Skin epidermis (tissue), 12 donors: ENCODE measurements around the gene CLUH.
"Not testable (repeated sequence)": the region's sequence is repeated elsewhere in the genome, so short reads cannot be mapped to it uniquely, and the experiment has no call there.

Source experiments
- H3K27ac ChIP-seq, 21 experiments: fragments of 200-600 bp; sonication (generic) in 11 of 21; one replicate each; pipeline ENCODE4 v1.5.0; 2020; ENCODE audit warnings: mild to moderate bottlenecking in 3 of 21, inconsistent platforms in 2 of 21, moderate library complexity in 2 of 21
- H3K4me3 ChIP-seq, 7 experiments: fragments of 200-600 bp; sonication (generic) in 2 of 7; one replicate each; pipeline ENCODE4 v1.5.0; 2020; ENCODE audit warnings: inconsistent platforms in 2 of 7, mild to moderate bottlenecking in 2 of 7, moderate library complexity in 1 of 7

Gene CLUH

DNA sequence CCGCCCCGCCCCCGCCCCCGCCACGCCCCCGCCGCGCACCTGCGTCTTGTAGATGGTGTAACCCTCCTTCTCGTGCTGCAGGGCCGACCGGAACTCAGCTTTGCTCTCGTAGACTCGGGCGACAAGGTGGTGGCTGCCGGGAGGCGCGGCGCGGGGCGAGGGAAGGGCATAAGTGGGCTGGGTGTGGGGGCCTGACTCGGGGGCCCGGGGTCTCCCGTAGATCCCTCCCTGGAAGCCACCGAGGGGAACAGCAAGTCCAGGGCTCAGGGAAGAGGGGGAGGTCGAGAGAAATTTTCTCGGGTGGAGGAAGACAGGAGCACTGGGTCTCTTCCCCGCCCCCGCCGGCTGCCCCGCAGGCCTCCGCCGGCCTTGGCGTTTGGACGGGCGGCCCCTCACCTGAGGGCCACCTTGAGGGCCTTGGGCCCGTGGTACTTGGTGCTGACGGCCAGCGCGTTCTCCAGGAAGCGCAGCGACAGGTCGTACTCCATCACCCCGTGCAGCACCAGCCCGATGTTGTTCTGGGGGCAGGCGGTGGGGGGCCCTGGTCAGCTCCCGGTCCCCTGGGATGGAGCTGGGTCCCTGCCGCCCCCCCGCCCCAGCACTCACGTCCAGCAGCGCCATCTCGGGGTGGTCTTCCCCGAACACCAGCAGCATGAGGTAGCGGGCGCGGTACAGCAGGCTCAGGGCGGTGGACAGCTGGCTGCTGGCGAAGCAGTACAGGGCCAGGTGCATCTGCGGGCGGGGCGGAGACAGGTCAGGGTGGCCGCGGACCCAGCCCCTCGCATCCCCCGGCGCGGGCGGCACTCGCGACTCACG lies 19.4 kb downstream of the CLUH start:
- no peak overlapping the region for H3K27ac ChIP-seq
- no peak overlapping the region for H3K4me3 ChIP-seq

DNA sequence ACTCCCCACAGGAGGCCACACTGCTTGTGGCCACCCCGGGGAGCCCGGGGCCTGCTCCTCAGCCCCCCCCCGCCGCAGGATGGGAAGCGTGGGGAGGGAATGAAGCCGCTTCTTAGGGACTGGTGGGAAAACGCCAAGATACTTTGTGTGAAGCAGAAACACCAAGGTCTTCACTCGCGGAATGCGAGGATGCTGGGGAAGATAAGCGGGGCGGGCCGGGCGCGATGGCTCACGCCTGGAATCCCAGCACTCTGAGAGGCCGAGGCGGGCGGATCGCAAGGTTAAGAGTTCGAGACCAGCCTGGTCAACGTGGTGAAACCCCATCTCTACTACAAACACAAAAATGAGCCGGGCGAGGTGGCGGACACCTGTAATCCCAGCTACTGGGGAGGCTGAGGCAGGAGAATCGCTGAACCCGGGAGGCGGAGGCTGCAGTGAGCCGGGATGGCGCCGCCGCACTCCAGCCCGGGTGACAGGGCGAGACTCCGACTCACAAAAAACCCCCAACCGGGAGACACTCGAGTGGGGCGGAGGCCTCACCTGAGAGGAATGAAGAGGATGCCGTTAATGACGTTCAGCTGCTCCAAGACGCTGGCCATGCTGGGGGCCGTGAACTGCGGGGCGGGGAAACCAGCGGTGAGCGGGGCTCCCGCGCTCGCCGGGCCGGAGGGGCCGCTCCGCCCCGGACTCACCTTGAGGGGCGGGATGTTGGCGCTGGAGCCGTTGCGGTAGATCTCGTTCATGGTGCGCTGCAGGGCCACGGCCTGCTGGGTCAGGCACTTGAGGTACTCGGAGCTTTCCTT lies 20.3 kb downstream of the CLUH start:
- H3K27ac ChIP-seq: no peak overlapping the region
- H3K4me3 ChIP-seq: no peak overlapping the region

DNA sequence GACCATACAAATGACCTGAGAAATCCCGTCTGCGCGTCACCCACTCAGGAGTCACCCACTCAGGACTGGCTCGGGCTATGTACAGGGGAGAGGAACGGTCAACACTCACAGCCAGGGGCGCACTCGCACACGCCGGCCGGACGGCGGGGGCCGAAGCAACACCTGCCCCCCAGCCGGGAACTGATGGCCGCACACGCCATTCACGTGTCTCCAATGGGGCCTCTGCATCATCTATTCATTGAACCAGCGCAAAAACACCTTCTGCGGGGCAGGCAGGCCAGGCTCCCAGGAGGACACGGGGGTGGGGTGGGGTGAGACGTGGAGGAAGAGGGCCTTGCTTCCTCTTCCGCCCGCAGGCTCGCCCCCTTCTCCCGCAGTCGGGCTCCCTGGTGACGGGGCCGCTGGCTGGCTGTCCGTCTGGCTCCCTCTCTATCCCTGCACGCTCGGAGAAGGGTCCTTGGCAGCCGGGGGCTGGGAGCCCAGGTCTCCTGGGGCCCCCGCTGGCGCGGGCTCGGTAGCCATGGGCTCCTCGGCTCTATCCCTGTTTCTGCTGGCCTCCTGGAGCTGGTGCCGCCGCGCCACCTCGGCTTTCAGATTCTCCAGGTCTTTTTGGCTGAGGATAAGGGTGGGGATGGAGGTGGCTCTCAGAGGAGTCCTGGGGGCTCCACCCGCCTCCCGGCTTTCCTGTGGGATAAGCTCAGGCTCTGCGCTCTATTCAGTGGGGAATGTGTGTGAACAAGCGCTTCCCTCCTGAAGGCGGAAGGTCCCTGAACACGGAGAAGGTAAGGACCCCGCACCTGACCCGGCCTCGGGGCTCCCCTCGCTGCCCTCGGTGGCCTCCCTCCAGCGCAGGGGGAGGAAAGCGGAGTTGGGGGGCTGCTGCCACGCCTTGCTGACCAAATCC lies 21.1 kb downstream of the CLUH start:
- Histone ChIP-seq H3K4me3 (no peak overlapping the region), H3K27ac (no peak overlapping the region)

DNA sequence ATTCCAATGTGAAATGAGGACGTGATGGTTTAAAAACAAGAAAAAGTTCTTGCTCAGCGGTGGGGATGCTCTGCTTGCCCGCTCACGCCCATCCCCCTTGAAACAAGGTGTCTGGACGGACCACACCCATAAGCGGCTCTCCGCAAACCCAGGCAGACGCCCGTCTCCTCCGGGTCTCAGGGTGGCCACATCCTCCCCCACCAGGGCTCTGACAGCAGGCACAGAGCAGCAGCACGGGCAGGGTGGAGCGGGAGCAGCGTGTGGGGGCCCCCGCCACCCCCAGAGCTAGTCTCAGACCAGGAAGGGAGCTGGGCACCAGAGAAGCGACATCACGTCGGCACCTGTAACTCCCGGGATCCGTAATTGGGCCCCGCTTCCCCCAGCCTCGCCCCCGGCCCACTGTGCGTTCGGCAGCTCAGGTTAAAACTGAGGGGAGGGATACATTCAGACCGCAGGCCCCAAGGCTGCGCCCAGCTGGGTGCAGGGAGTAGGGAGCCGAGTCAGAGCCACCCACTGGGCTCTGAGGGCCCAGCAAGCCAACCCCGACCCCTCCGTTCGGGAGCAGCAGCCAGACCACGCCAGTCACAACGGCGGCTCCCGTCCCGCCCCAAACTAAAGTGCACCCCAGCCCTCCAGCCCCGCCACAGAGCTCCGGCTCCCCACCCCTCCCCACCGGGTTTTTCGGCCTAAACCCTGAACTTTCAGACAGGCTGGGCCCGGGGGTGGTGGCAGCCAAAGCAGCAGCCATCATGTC lies 22.0 kb downstream of the CLUH start:
- no peak overlapping the region for H3K4me3 ChIP-seq
- H3K27ac ChIP-seq: peak overlapping the region in 1 of 21 experiments; percentile 10

DNA sequence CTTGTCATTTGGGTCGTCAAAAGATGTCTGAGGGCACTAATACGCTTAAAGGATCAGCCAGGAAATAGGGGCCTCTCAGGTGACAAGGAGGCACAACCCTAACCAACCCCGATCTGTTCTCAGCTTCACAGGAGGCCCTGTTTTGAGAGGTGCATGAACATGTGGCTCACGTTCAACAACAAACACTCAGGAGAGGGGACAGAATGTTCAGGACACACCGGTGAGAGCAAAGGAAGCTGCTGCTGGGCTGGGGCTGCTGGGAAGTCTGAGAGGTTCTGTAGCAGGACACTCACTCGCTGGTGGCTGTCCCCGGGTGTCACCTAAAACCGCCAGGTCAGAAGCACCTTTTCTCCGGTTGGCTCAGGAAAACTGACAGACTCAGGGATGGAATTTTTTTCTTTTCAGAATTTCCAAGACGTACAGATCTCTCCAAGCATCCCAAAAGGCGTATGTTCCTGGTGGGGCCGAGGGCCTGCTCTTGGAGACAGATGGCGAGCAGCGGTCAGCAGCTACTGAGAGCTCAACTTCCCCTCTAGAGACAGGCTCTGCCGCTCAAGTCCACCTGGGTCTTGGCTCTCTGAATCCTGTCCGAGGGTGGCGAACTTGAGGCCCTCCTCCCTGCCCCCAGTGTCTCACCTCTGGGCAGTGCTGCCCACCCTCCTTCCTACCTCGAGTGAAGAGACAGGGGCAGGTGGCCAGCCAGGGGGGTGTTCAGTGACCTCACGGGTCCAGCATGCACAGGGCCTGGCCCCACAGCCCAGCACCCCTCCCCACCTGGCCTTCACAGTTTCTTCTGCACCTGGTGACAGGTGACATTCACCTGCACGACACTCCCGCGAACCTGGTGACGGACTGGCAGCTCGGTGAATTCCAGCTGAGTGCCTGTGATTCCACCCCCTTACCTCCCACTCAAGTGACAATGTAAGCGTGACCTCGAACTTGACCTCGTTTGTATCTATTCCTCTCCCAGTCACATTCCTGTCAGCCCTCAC lies 22.9 kb downstream of the CLUH start:
- peak overlapping the region in 1 of 21 experiments; percentile 10 for H3K27ac ChIP-seq
- no peak overlapping the region for H3K4me3 ChIP-seq

DNA sequence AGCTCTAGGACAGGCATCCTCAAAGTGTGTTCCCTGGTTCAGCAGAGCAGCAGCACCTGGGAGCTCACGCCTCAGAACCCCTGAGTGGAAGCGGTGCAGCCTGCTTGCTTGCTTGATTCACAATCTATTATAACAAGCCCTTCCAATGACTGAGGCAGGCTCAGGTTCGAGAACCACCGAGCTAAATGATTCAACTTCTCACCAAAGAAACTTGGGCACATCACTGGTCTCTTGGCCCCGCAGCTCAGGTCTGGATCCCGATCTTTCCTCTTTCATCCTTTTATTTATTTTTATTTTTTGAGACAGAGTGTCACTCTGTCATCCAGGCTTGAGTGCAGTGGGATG lies 24.5 kb downstream of the CLUH start:
- no peak overlapping the region for H3K4me3 ChIP-seq
- H3K27ac ChIP-seq: peak overlapping the region in 1 of 21 experiments; percentile 8

DNA sequence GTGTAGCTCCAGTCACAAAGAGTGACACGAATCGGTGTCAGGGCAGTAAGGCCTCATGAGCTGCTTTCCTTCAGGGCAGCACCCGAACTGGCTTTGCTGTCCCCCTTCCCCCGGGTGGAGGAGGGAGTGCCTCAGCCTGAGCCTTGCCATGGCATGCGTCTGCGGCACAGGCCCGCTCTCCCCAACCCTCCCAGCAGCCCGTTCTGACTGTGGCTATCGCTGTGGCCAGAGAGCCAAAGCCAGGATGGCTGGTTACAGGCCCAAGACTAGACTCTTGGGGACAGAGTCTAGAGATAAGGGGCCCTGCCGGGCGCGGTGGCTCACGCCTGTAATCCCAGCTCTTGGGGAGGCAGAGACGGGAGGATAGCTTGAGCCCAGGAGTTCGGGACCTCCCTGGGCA lies 25.9 kb downstream of the CLUH start:
- peak overlapping the region in 1 of 21 experiments; percentile 22 for H3K27ac ChIP-seq
- no peak overlapping the region for H3K4me3 ChIP-seq

DNA sequence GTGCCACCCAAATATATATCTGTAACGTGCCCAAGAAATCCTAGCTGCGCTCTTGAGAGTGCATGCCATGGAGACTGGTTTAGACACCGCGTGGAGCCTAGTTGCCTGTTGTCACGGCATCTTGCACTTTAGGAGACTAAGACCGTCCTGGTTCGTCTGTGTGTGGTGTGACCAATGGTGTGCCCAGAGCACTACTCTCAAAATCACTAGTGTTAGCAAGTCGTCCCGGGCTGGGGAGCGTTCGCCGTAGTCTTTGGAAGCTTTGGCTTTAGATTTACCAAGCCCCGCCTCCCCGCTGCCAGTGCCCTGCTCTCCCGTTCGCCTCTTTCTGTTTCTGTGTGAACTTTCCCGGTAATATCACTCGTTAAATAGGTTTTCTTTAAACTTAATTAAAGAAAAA lies 27.0 kb downstream of the CLUH start:
- no peak overlapping the region for H3K27ac ChIP-seq
- no peak overlapping the region for H3K4me3 ChIP-seq

DNA sequence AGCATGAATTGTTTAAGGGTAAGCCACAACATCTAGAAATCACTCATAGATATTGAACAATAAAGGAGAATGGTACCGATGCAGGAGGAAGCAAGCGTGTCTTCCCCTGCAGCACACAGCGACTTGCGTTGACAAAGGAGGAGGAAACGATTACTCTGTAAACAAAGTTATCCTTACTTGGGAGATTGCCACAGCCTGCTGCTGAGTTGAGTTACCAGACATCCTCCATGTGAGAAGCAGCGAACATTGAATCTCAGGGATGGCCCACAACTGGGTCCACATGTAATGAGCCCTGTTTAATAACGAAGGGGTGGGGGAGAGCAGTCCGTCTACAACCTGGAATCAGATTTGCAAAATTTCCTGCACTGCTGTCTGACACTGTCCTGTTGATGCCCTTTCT lies 27.7 kb downstream of the CLUH start:
- Histone ChIP-seq H3K27ac (no peak overlapping the region), H3K4me3 (no peak overlapping the region)

DNA sequence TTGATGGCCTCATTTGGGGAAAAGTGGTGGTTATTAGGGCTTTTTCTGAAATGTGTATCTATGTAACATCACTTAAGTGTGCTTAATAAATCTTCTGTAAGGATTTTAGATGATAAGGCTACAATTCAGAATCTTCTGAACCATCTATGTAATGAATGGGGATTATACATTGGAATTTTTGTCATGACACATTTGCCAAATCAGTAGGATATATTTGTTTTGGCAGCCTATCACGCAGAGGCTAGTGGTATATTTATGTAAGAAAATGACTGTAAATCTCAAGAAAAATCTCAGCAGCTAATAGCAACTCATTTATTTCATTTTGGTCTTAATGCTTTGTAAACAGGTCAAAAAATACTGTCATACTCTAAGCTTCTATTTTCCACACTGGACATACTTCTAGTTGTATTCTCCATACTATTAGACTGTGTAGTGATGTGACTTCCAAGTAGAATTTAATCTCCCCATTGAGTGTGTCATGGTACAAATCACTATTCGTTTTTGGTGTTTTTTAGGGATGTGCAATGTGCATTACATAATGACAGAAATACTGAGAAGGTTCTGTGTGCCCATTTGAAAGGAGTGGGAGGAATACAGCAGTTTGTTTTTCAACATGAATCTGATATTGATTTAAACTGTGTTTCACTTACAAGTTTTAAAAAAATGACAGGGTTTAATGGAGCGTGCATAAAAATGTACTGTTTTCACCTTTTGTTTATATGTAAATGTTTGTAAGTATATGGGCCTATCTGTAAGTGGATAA lies 29.2 kb downstream of the CLUH start:
- H3K4me3 ChIP-seq: no peak overlapping the region
- no peak overlapping the region for H3K27ac ChIP-seq

DNA sequence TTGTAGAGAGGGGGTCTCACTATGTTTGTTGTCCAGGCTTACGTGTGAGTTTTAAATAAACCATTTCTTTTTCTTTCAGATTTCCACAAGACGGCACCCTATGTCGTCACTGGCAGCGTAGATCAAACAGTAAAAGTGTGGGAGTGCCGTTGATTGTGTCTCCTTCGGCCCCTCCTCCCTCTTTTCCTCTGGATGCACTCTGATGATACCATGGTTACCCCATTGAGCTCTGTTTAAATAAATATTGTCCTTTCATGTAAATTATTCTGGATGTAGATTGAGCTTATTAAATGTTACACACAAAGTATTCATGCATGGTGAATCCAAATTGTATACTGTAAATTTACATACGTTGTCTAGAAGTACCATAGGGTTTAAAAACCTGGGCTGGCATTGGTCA lies 29.9 kb downstream of the CLUH start:
- no peak overlapping the region for H3K4me3 ChIP-seq

DNA sequence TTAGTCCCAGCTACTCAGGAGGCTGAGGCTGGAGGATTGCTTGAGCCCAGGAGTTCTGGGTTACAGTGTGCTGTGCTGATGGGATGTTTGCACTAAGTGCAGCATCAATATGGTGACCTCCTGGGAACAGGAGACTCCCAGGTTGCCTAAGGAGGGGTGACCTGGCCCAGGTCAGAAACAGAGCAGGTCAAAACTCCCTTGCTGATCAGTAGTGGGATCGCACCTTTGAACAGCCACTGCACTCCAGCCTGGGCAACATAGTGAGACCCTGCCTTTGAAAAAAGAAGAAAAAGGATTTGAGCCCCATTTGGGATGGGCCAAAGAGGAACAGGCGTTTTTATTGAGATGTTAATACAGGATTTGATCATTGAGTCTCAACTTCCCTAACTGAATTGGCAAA lies 30.6 kb downstream of the CLUH start:
- Histone ChIP-seq H3K4me3 (no peak overlapping the region), H3K27ac (no peak overlapping the region)

More for the DNA sequence above, 29.9 kb downstream of the CLUH start:
- H3K27ac ChIP-seq: no peak overlapping the region

DNA sequence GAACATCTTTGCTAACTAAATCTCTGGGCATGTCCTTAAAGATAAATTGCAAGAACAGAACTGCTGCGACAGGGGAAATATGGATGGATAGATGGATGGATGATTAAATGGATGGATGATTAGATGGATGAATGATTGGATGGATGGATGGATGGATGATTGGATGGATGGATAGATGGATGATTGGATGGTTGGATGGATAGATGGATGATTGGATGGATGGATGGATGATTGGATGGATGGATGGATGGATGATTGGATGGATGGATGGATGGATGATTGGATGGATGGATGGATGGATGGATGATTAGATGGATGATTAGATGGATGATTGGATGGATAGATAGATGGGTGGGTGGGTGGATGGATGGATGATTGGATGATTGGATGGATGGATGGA lies 32.3 kb downstream of the CLUH start:
- H3K27ac ChIP-seq, H3K4me3 ChIP-seq: not testable (repeated sequence)

DNA sequence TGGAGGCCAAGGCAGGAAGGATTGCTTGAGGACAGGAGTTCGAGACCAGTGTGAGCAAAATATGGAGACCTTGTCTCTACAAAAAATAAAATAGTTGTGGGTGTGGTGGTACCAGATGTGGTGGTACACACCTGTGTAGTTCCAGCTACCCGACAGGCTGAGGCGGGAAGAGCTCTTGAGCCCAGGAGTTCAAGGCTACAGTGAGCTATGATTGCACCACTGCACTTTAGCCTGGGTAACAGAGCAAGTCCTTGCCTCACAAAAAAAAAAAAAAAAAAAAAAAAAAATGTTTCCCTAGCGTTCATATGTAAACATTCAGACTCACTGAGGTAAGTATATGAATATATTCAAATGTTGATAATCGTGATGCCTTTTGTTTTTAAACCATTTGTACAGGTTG lies 39.5 kb downstream of the CLUH start:
- H3K27ac ChIP-seq: no peak overlapping the region
- H3K4me3 ChIP-seq: no peak overlapping the region

DNA sequence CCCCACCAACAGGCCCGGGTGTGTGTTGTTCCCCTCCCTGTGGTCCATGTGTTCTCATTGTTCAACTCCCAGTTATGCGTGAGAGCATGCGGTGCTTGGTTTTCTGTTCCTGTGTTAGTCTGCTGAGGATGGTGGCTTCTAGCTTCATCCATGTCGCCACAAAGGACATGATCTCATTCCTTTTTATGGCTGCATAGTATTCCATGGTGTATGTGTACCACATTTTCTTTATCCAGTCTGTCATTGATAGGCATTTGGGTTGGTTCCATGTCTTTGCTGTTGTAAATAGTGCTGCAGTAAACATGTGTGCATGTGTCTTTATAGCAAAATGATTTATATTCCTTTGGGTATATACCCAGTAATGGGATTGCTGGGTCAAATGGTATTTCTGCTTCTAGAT lies 51.2 kb downstream of the CLUH start:
- not testable (repeated sequence) for H3K27ac ChIP-seq, H3K4me3 ChIP-seq

DNA sequence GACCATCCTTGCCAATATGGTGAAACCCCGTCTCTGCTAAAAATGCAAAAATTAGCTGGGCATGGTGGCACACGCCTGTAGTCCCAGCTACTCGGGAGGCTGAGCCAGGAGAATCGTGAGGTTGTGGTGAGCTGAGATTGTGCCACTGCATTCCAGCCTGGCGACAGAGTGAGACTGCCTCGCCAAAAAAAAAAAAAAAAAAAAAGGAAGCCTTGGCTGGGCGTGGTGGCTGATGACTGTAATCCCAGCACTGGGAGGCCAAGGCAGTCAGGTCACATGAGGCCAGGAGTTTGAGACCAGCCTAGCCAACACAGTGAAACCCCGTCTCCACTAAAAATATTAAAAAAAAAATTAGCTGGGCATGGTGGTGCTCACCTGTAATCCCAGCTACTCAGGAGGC lies 52.2 kb downstream of the CLUH start:
- H3K27ac ChIP-seq: not testable (repeated sequence)

DNA sequence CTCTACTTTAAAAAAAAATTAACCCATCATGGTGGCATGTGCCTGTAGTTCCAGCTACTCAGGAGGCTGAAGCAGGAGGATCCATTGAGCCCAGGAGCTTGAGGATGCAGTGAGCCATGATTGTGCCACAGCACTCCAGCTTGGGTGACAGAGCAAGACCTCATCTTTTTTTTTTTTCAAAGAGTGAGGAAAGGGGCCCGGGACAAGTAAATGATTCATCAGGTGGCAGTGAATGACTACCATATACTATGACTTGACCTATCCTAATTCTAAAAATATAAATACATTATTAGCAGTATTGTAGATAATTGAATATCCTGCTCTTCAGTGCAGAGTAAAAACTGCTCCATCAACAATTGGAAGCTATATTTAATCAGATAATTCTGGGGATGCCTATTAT lies 55.3 kb downstream of the CLUH start:
- Histone ChIP-seq H3K4me3 (no peak overlapping the region), H3K27ac (no peak overlapping the region)

More for the DNA sequence above, 52.2 kb downstream of the CLUH start:
- not testable (repeated sequence) for H3K4me3 ChIP-seq

DNA sequence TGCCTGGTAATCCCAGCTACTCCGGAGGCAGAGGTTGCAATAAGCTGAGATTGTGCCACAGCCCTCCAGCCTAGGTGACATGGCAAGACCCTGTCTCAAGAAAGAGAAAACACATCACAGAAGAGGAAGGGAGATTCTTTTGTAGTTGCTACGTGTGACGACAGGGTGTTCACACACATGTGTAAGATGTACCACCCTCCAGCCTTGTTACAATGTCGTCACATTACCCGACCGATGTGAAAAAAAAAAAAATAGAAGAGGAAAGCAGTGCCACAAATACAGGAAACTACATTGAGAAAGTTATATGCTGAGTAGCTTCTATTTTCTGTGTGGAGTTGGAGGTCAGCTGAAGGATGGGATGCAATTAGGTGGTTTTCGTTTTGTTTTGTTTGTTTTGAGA lies 56.0 kb downstream of the CLUH start:
- H3K27ac ChIP-seq: peak overlapping the region in 1 of 21 experiments; percentile 28
- no peak overlapping the region for H3K4me3 ChIP-seq
